ENCODE measurements around the gene UCP2. TPM values are rescaled to one million over a fixed set of nuclear protein-coding genes. Genes with fewer than 3 reads are reported as not detected.
A peak's percentile ranks its signal among the peaks of the same experiment; 100 is the strongest.

The UCP2 gene
- total and polyA plus RNA-seq, 9 of the 15 experiments (the other 6 are each of a cell fraction or from before 2014, with no cell fraction given), result 19.2 to 216 (median 87.9) TPM

DNA sequence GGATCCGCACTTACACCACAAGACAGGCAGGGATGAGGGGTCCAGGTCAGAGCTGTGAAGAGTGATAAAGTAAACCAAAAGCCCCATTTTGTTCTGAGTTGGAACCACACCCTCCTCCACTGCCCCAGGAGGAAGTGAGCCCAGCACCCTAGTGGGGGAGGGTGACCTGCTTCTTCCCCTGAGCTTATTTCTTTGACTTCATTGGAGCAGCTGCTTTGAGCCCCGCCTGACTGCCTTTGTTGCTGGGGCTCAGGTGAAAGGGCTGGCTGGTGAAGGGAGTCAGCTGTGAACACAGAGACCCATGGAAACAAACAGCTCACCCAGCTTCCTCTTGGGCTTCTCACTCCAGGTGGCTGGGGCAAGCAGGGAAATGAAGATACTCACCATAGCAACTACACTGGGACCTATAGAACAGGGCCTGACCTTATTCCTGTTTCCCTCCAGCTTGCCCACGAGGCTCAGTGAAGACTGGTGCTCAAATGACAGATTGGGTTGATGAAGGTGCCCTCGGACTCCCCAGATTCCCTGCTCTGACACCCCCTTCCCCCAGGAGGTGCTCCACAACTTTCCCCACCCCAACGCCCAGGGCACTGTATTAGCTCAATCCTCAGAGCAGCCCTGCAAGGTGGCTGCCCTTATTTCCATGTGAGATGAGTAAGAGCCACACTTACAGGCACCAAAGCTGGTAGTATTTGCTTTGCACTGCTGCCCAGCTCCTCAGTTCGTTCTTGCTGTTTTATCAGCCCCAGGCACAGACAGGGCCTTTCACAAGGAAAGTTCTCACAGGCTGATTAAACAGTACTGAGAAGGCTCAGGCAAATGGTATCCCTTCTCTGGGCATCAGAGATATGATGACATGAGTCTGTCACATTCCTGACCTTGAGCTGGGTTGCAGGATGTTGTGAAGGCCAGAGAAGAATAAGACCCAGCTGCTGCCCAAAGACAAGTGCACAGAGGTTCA, 2.4 kb downstream of the UCP2 start:
- ATAC-seq (peak; percentile 20), DNase-seq (ENCODE audit: extremely low read depth in 1 of 4, low spot score in 3 of 4) (peak; percentile 39 to 88 (median 64)), FAIRE-seq (peak; percentile 61)
- ChIA-PET CTCF (ENCODE audit: low intra/inter-chr PET ratio) (no interaction called here), POLR2A (interaction anchor here (0.6 to 5.8 kb wide), 17 partner anchors 9 to 376 kb away, joined by 3 to 54 read pairs (median 4); partner anchors contain the start of genes C2CD3 and PPME1)
- Histone ChIP-seq H3K79me2 (ENCODE audit: control insufficient read depth, insufficient read depth, low read length) (peaks cover 45% of the 10 kb centered on the region), H3K4me1 (replicated peaks in 1 of 2; ENCODE audit: control insufficient read depth in 2 of 2, insufficient read depth in 2 of 2, low read length in 2 of 2) (peaks cover 41 to 67% of the 10 kb centered on the region in 2 experiments), H3K27ac (ENCODE audit: extremely low read depth, low read depth, low read length) (peak overlapping the region; percentile 99), H3K9me1 (ENCODE audit: control insufficient read depth, insufficient read depth, low read length) (peaks cover 3% of the 10 kb centered on the region), H3K4me3 (peak overlapping the region; percentile 67), H3K9ac (ENCODE audit: insufficient read depth in 1 of 2, low read depth in 2 of 2, low read length in 2 of 2) (peak overlapping the region; percentile 85 to 96; a peak in 3 of 4 replicates), H3K4me2 (ENCODE audit: insufficient read depth, low read length) (peak overlapping the region; percentile 98), H3K9me3 (replicated peaks; ENCODE audit: control insufficient read depth, insufficient read depth, low read depth, low read length) (no peaks in the 10 kb centered on the region), H2AFZ (ENCODE audit: low read depth, low read length) (no peak overlapping the region), H3K36me3 (ENCODE audit: control insufficient read depth, insufficient read depth, low read length) (peaks cover 63% of the 10 kb centered on the region), H3K27me3 (ENCODE audit: control insufficient read depth in 2 of 2, insufficient read depth in 2 of 2, low read length in 2 of 2) (no peaks in the 10 kb centered on the region), H4K20me1 (replicated peaks; ENCODE audit: control insufficient read depth, insufficient read depth, low read length) (no peaks in the 10 kb centered on the region; the same call in 1 of the 2 replicates)
- intact Hi-C loops (cut with micrococcal nuclease) (loop anchor here (5.0 kb wide), 1 partner anchor 192 kb away; the partner anchor contains the start of genes C2CD3 and PPME1), in situ Hi-C loops (cut with MboI) (no loop called here)
- BruUV-seq (replicated peaks), result no TSS peak
- 20% methylated on average over 6 of the region's 6 CpGs for WGBS (ENCODE audit: insufficient coverage, low coverage, missing lambda C conversion rate)
- TF ChIP-seq CBX8 (IDR thresholded peaks at IDR 0.05; ENCODE audit: borderline replicate concordance, extremely low read depth, low read depth, low read length, poor library complexity, severe bottlenecking) (no peak), KAT2B (IDR thresholded peaks at IDR 0.05; ENCODE audit: low read depth, low read length) (no peak), ZNF134 (CRISPR knock-in tag; conservative IDR thresholded peaks at IDR 0.05) (no peak), HMGXB4 (CRISPR knock-in tag; IDR thresholded peaks at IDR 0.05) (no peak), L3MBTL2 (IDR thresholded peaks at IDR 0.05) (peak; percentile 65), TSC22D4 (tag; IDR thresholded peaks at IDR 0.05) (no peak), MEIS2 (IDR thresholded peaks at IDR 0.05; ENCODE audit: partially characterized antibody) (peak; percentile 29), ZNF668 (CRISPR knock-in tag; IDR thresholded peaks at IDR 0.05) (no peak), MTA2 (IDR thresholded peaks at IDR 0.05; ENCODE audit: low read depth) (0 out of 2 replicates have a peak, but pooled peaks have one; percentile 1), SMARCA4 (IDR thresholded peaks at IDR 0.05) (0 out of 2 replicates have a peak, but pooled peaks have one; percentile 27)
- TF ChIP-seq, protein P1, sequence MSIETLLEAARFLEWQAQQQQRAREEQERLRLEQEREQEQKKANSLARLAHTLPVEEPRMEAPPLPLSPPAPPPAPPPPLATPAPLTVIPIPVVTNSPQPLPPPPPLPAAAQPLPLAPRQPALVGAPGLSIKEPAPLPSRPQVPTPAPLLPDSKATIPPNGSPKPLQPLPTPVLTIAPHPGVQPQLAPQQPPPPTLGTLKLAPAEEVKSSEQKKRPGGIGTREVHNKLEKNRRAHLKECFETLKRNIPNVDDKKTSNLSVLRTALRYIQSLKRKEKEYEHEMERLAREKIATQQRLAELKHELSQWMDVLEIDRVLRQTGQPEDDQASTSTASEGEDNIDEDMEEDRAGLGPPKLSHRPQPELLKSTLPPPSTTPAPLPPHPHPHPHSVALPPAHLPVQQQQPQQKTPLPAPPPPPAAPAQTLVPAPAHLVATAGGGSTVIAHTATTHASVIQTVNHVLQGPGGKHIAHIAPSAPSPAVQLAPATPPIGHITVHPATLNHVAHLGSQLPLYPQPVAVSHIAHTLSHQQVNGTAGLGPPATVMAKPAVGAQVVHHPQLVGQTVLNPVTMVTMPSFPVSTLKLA (conservative IDR thresholded peaks at IDR 0.05), result peak in 1 of 2 experiments; percentile 38; a peak in 3 of 4 replicates
- TF ChIP-seq, protein P2, sequence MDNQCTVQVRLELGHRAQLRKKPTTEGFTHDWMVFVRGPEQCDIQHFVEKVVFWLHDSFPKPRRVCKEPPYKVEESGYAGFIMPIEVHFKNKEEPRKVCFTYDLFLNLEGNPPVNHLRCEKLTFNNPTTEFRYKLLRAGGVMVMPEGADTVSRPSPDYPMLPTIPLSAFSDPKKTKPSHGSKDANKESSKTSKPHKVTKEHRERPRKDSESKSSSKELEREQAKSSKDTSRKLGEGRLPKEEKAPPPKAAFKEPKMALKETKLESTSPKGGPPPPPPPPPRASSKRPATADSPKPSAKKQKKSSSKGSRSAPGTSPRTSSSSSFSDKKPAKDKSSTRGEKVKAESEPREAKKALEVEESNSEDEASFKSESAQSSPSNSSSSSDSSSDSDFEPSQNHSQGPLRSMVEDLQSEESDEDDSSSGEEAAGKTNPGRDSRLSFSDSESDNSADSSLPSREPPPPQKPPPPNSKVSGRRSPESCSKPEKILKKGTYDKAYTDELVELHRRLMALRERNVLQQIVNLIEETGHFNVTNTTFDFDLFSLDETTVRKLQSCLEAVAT (IDR thresholded peaks at IDR 0.05), result no peak
- TF ChIP-seq, protein P3, sequence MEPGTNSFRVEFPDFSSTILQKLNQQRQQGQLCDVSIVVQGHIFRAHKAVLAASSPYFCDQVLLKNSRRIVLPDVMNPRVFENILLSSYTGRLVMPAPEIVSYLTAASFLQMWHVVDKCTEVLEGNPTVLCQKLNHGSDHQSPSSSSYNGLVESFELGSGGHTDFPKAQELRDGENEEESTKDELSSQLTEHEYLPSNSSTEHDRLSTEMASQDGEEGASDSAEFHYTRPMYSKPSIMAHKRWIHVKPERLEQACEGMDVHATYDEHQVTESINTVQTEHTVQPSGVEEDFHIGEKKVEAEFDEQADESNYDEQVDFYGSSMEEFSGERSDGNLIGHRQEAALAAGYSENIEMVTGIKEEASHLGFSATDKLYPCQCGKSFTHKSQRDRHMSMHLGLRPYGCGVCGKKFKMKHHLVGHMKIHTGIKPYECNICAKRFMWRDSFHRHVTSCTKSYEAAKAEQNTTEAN (CRISPR knock-in tag; IDR thresholded peaks at IDR 0.05), result no peak

Data from K562 (cell line).